SK-N-SH (cell line): Measurements from ENCODE around the gene PRC1. TPM values are rescaled to one million over a fixed set of nuclear protein-coding genes. Genes with fewer than 3 reads are reported as not detected.

Experiments used
- CTCF ChIA-PET: fragments of 300-600, 350-600 bp; formaldehyde crosslinking; extraction: SDS; loops from one replicate; lab custom pipeline; 2021; lab: Yijun Ruan, JAX
- POLR2A ChIA-PET: fragments of 350-600 bp; sonication (Branson Sonifier 250); formaldehyde crosslinking; extraction: SDS; loops from one replicate; lab custom pipeline; 2020; ENCODE audit warnings: antibody characterized with exemption, inconsistent platforms; lab: Yijun Ruan, JAX
- DNase-seq: peaks from one replicate; pipeline ENCODE4 v3.0.0; 2012
- H2AFZ ChIP-seq: fragments of 200-600 bp; sonication (generic); 2 replicates; pipeline ENCODE4 v1.8.1; 2016; ENCODE audit warnings: antibody characterized with exemption, mild to moderate bottlenecking, low read depth
- H3F3A ChIP-seq: fragments of 200-600 bp; sonication (generic); replicated peaks from 2 replicates; pipeline ENCODE3; 2016; ENCODE audit warnings: antibody characterized with exemption, mild to moderate bottlenecking; ENCODE audit not compliant: insufficient read depth
- H3K27ac ChIP-seq, 2 experiments: fragments of 200-500 bp in 1 of 2; fragments of 200-600 bp in 1 of 2; sonication (Bioruptor generic) in 1 of 2; sonication (generic), shearing (Covaris generic) in 1 of 2; 2 replicates each; pipeline versions ENCODE4 v1.5.1 to v1.6.1; 2014 to 2016; ENCODE audit warnings: low read depth in 2 of 2, inconsistent platforms in 1 of 2, low read length in 1 of 2, mild to moderate bottlenecking in 1 of 2, mixed read lengths in 1 of 2
- H3K27me3 ChIP-seq: fragments of 200-600 bp; sonication (generic), shearing (Covaris generic); 2 replicates; pipeline ENCODE4 v1.6.1; 2016; ENCODE audit warnings: mixed run types; ENCODE audit not compliant: insufficient read depth
- H3K36me3 ChIP-seq, 2 experiments: fragments of 200-500 bp in 1 of 2; fragments of 200-600 bp in 1 of 2; sonication (Bioruptor generic) in 1 of 2; sonication (generic) in 1 of 2; replicated peaks in 1 of 2; 2 replicates each; pipeline versions ENCODE3 to v1.5.1; 2014 to 2016; ENCODE audit warnings: low read length in 1 of 2, mild to moderate bottlenecking in 1 of 2; ENCODE audit not compliant: insufficient read depth in 2 of 2, control insufficient read depth in 1 of 2
- H3K4me1 ChIP-seq, 2 experiments: fragments of 200-500 bp in 1 of 2; fragments of 200-600 bp in 1 of 2; sonication (Bioruptor generic) in 1 of 2; sonication (generic), shearing (Covaris generic) in 1 of 2; 2 replicates each; pipeline versions ENCODE4 v1.5.1 to v1.6.1; 2014 to 2016; ENCODE audit warnings: low read depth in 1 of 2, low read length in 1 of 2, mixed run types in 1 of 2; ENCODE audit not compliant: insufficient read depth in 2 of 2, control insufficient read depth in 1 of 2
- H3K4me2 ChIP-seq: fragments of 200-600 bp; sonication (generic), shearing (Covaris generic); 2 replicates; pipeline ENCODE4 v1.6.1; 2017; ENCODE audit warnings: mixed run types
- H3K4me3 ChIP-seq, 2 experiments: fragments of 200-500 bp in 1 of 2; fragments of 200-600 bp in 1 of 2; sonication (Bioruptor generic) in 1 of 2; sonication (generic), shearing (Covaris generic) in 1 of 2; 2 replicates each; pipeline versions ENCODE4 v1.5.1 to v1.8.1; 2014 to 2016; ENCODE audit warnings: low read depth in 2 of 2, inconsistent platforms in 1 of 2, low read length in 1 of 2, mild to moderate bottlenecking in 1 of 2, mixed read lengths in 1 of 2, moderate library complexity in 1 of 2
- H3K79me2 ChIP-seq: fragments of 200-600 bp; sonication (generic); 2 replicates; pipeline ENCODE4 v1.8.1; 2017; ENCODE audit warnings: mild to moderate bottlenecking; ENCODE audit not compliant: insufficient read depth
- H3K9ac ChIP-seq: fragments of 200-600 bp; sonication (generic); 2 replicates; pipeline ENCODE4 v1.6.1; 2017; ENCODE audit warnings: mixed run types
- H3K9me2 ChIP-seq: fragments of 200-600 bp; sonication (generic); 2 replicates; pipeline ENCODE4 v1.6.1; 2017; ENCODE audit warnings: mixed run types
- H3K9me3 ChIP-seq: fragments of 200-600 bp; sonication (generic); 2 replicates; pipeline ENCODE4 v1.6.1; 2017; ENCODE audit warnings: mixed run types, mild to moderate bottlenecking, moderate library complexity
- H4K20me1 ChIP-seq: fragments of 200-600 bp; sonication (generic); 2 replicates; pipeline ENCODE4 v1.6.1; 2017; ENCODE audit warnings: mild to moderate bottlenecking, mixed run types; ENCODE audit not compliant: insufficient read depth
- CTCF ChIP-seq: fragments of 200-600 bp; sonication (generic); IDR thresholded peaks from 2 replicates; pipeline ENCODE4 v1.6.1; 2017; ENCODE audit warnings: antibody characterized with exemption, mild to moderate bottlenecking, moderate library complexity
- ELF1 ChIP-seq: IDR thresholded peaks from 2 replicates; pipeline ENCODE4 v1.4.0; 2012
- EP300 ChIP-seq, 2 experiments: IDR thresholded peaks; 2 replicates each; pipeline versions ENCODE4 v1.4.0 to v1.6.1; 2012; ENCODE audit warnings: borderline replicate concordance in 1 of 2, low read depth in 1 of 2, low read length in 1 of 2
- EZH2phosphoT487 ChIP-seq: fragments of 200-600 bp; sonication (generic); IDR thresholded peaks from 2 replicates; pipeline ENCODE4 v1.6.1; 2017; ENCODE audit warnings: low read depth, mixed run types, mild to moderate bottlenecking, antibody characterized with exemption, moderate library complexity, borderline replicate concordance
- FOSL2 ChIP-seq: IDR thresholded peaks from 2 replicates; pipeline ENCODE4 v1.4.0; 2012; ENCODE audit warnings: low read depth, mild to moderate bottlenecking, moderate library complexity, borderline replicate concordance
- IRF3 ChIP-seq: fragments of 150-350 bp; IDR thresholded peaks from 2 replicates; pipeline ENCODE4 v1.6.1; 2016; ENCODE audit warnings: mild to moderate bottlenecking, low read depth, low read length
- JUND ChIP-seq: IDR thresholded peaks from 2 replicates; pipeline ENCODE4 v1.4.0; 2012
- MAX ChIP-seq: IDR thresholded peaks from 2 replicates; pipeline ENCODE4 v1.4.0; 2012; ENCODE audit warnings: low read depth
- REST ChIP-seq: IDR thresholded peaks from 2 replicates; pipeline ENCODE4 v1.6.1; 2012; ENCODE audit warnings: mild to moderate bottlenecking, low read depth, low read length, moderate library complexity
- RFX5 ChIP-seq: IDR thresholded peaks from 2 replicates; pipeline ENCODE4 v1.6.1; 2012; ENCODE audit warnings: mild to moderate bottlenecking, improper control_type of control experiment, low read length
- TEAD4 ChIP-seq: IDR thresholded peaks from 2 replicates; pipeline ENCODE4 v1.4.0; 2012; ENCODE audit warnings: mild to moderate bottlenecking, borderline replicate concordance; ENCODE audit not compliant: insufficient read depth
- YY1 ChIP-seq: IDR thresholded peaks from 2 replicates; pipeline ENCODE4 v1.4.0; 2012; ENCODE audit warnings: low read depth, mild to moderate bottlenecking
- ZBTB33 ChIP-seq: IDR thresholded peaks from 2 replicates; pipeline ENCODE4 v1.4.0; 2012; ENCODE audit warnings: low read depth, borderline replicate concordance
- WGBS: methylation state at CpG from one replicate; pipeline ENCODE4 v1.1.6; 2017; ENCODE audit warnings: low lambda C conversion rate; 5-methylcytosine and 5-hydroxymethylcytosine counted together
- polyA plus RNA-seq, 3 experiments: library from polyadenylated mRNA; depleted of rRNA; stranded (reverse); fragments of >200 nt; gene quantifications; 2 replicates each; pipeline ENCODE4 v1.2.3, GENCODE V29; 2012

Gene PRC1
- polyA plus RNA-seq, 1 of the 3 experiments (the other 2 are of a cell fraction) = 125 TPM

- H3K27me3 ChIP-seq = no peaks in the 10 kb centered on the region
- 0% methylated on average over 7 of the region's 50 CpGs for WGBS
- H4K20me1 ChIP-seq = no peaks in the 10 kb centered on the region; the same call in 1 of the 2 replicates
- H3K4me1 ChIP-seq = peaks cover 0 to 10% of the 10 kb centered on the region in 2 experiments; a peak in 2 of 4 replicates
- H3K4me3 ChIP-seq = peak overlapping the region; percentile 80 to 83
- CTCF ChIA-PET = interaction anchor here (1.8 to 3.6 kb wide), 2 partner anchors 37 to 60 kb away, joined by 9 to 16 read pairs; partner anchors contain the start of gene UNC45A
- H2AFZ ChIP-seq = peak overlapping the region; percentile 67
- H3F3A ChIP-seq = peaks cover 19% of the 10 kb centered on the region
- peak overlapping the region; percentile 43 to 70 for H3K27ac ChIP-seq
- no peaks in the 10 kb centered on the region for H3K9me3 ChIP-seq
- peak overlapping the region; percentile 94 for H3K9ac ChIP-seq
- peaks cover 86% of the 10 kb centered on the region for H3K79me2 ChIP-seq
- H3K4me2 ChIP-seq = peak overlapping the region; percentile 78
- peaks cover under 1 to 14% of the 10 kb centered on the region in 2 experiments for H3K36me3 ChIP-seq
- no peaks in the 10 kb centered on the region for H3K9me2 ChIP-seq
- POLR2A ChIA-PET = interaction anchor here (0.7 kb wide), 1 partner anchor 37 kb away, joined by 3 read pairs; no protein-coding TSS in a partner anchor
- TF ChIP-seq YY1 (no peak), EZH2phosphoT487 (no peak), MAX (no peak), JUND (no peak), FOSL2 (no peak), TEAD4 (no peak), ZBTB33 (no peak), IRF3 (no peak), ELF1 (no peak), EP300 (IDR thresholded peaks at IDR 0.05; ENCODE audit: borderline replicate concordance in 1 of 2, low read depth in 1 of 2, low read length in 1 of 2) (no peak), CTCF (no peak), REST (no peak), RFX5 (no peak)
- TF ChIP-seq, all 33 proteins: peak for 0
- DNase-seq = peak; percentile 62
Measured at GRCh38 chr15:90994059-90994416, 297 bp downstream of the PRC1 start.
